ENCODE results near the gene ARHGAP18.

The ARHGAP18 gene

GRCh38 chr6:129660346-129660676 is 49.7 kb downstream of the ARHGAP18 start:
- H3K9me3 ChIP-seq (ENCODE audit: insufficient read depth, low read length): no peaks in the 10 kb centered on the region
- no peaks in the 10 kb centered on the region for H3K36me3 ChIP-seq (ENCODE audit: insufficient read depth, insufficient read length, low read length)
- no peaks in the 10 kb centered on the region for H3K27me3 ChIP-seq (ENCODE audit: insufficient read depth, insufficient read length)
- no peak for TF ChIP-seq SUZ12 (IDR thresholded peaks at IDR 0.05; ENCODE audit: extremely low read depth, insufficient read depth, insufficient read length)
- no peak for TF ChIP-seq ZNF274 (IDR thresholded peaks at IDR 0.05; ENCODE audit: low read depth, low read length)
- TF ChIP-seq YY1 (IDR thresholded peaks at IDR 0.05; ENCODE audit: insufficient read depth, insufficient read length): no peak
- no peaks in the 10 kb centered on the region for H3K4me1 ChIP-seq (ENCODE audit: insufficient read depth, insufficient read length)
- H3K9ac ChIP-seq (ENCODE audit: insufficient read length, low read depth): no peak overlapping the region
- DNase-seq (ENCODE audit: low read depth, low spot score): no peak
- H3K4me3 ChIP-seq (ENCODE audit: insufficient read length, low read depth): no peak overlapping the region

- TF ChIP-seq SUZ12 (IDR thresholded peaks at IDR 0.05; ENCODE audit: extremely low read depth, insufficient read depth, insufficient read length): no peak
- no peak for TF ChIP-seq YY1 (IDR thresholded peaks at IDR 0.05; ENCODE audit: insufficient read depth, insufficient read length)
- no peak for TF ChIP-seq ZNF274 (IDR thresholded peaks at IDR 0.05; ENCODE audit: low read depth, low read length)
- Histone ChIP-seq H3K9ac (ENCODE audit: insufficient read length, low read depth) (no peak overlapping the region), H3K4me1 (ENCODE audit: insufficient read depth, insufficient read length) (no peaks in the 10 kb centered on the region)
Observed at GRCh38 chr6:129659590-129660345, 50.2 kb downstream of the ARHGAP18 start.

GRCh38 chr6:129659167-129659566 is 50.8 kb downstream of the ARHGAP18 start:
- no peaks in the 10 kb centered on the region for H3K4me1 ChIP-seq (ENCODE audit: insufficient read depth, insufficient read length)
- TF ChIP-seq ZNF274 (IDR thresholded peaks at IDR 0.05; ENCODE audit: low read depth, low read length) (no peak), YY1 (IDR thresholded peaks at IDR 0.05; ENCODE audit: insufficient read depth, insufficient read length) (no peak), SUZ12 (IDR thresholded peaks at IDR 0.05; ENCODE audit: extremely low read depth, insufficient read depth, insufficient read length) (no peak)
- DNase-seq (ENCODE audit: low read depth, low spot score): no peak
- no peak overlapping the region for H3K9ac ChIP-seq (ENCODE audit: insufficient read length, low read depth)
- no peak overlapping the region for H3K4me3 ChIP-seq (ENCODE audit: insufficient read length, low read depth)
- H3K36me3 ChIP-seq (ENCODE audit: insufficient read depth, insufficient read length, low read length): no peaks in the 10 kb centered on the region
- no peaks in the 10 kb centered on the region for H3K9me3 ChIP-seq (ENCODE audit: insufficient read depth, low read length)
- H3K27me3 ChIP-seq (ENCODE audit: insufficient read depth, insufficient read length): no peaks in the 10 kb centered on the region

More at GRCh38 chr6:129659590-129660345, 50.2 kb downstream of the ARHGAP18 start:
- DNase-seq (ENCODE audit: low read depth, low spot score): no peak
- Histone ChIP-seq H3K4me3 (ENCODE audit: insufficient read length, low read depth) (no peak overlapping the region), H3K36me3 (ENCODE audit: insufficient read depth, insufficient read length, low read length) (no peaks in the 10 kb centered on the region), H3K27me3 (ENCODE audit: insufficient read depth, insufficient read length) (no peaks in the 10 kb centered on the region), H3K9me3 (ENCODE audit: insufficient read depth, low read length) (no peaks in the 10 kb centered on the region)

GRCh38 chr6:129657483-129657882 is 52.5 kb downstream of the ARHGAP18 start:
- H3K9me3 ChIP-seq (ENCODE audit: insufficient read depth, low read length): no peaks in the 10 kb centered on the region
- H3K27me3 ChIP-seq (ENCODE audit: insufficient read depth, insufficient read length): no peaks in the 10 kb centered on the region
- no peak for DNase-seq (ENCODE audit: low read depth, low spot score)
- H3K4me1 ChIP-seq (ENCODE audit: insufficient read depth, insufficient read length): no peaks in the 10 kb centered on the region
- no peak overlapping the region for H3K4me3 ChIP-seq (ENCODE audit: insufficient read length, low read depth)
- H3K9ac ChIP-seq (ENCODE audit: insufficient read length, low read depth): no peak overlapping the region
- no peak for TF ChIP-seq SUZ12 (IDR thresholded peaks at IDR 0.05; ENCODE audit: extremely low read depth, insufficient read depth, insufficient read length)
- no peaks in the 10 kb centered on the region for H3K36me3 ChIP-seq (ENCODE audit: insufficient read depth, insufficient read length, low read length)

- H3K4me3 ChIP-seq (ENCODE audit: insufficient read length, low read depth): no peak overlapping the region
- no peaks in the 10 kb centered on the region for H3K27me3 ChIP-seq (ENCODE audit: insufficient read depth, insufficient read length)
- DNase-seq (ENCODE audit: low read depth, low spot score): no peak
- H3K9ac ChIP-seq (ENCODE audit: insufficient read length, low read depth): no peak overlapping the region
- H3K4me1 ChIP-seq (ENCODE audit: insufficient read depth, insufficient read length): no peaks in the 10 kb centered on the region
- TF ChIP-seq ZNF274 (IDR thresholded peaks at IDR 0.05; ENCODE audit: low read depth, low read length): no peak
- no peaks in the 10 kb centered on the region for H3K9me3 ChIP-seq (ENCODE audit: insufficient read depth, low read length)
- H3K36me3 ChIP-seq (ENCODE audit: insufficient read depth, insufficient read length, low read length): no peaks in the 10 kb centered on the region
Observed at GRCh38 chr6:129655334-129655733, 54.6 kb downstream of the ARHGAP18 start.

DNA sequence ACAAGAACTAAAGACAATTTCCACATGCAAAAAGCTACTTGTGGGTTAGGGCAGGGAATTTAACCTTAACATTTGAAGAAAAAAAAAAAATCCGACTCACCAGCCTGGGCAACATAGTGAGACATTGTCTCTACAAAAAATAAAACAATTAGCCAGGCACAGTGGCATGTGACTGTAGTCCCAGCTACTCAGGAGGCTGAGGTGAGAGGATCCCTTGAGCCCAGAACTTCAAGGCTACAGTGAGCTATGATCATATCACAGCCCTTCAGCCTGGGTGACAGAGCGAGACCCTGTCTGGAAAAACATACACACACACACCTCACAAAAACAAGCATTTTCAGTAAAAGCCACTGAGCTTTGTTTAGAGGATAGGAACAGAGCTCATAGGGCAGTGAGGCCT is 56.2 kb downstream of the ARHGAP18 start:
- H3K27me3 ChIP-seq (ENCODE audit: insufficient read depth, insufficient read length): no peaks in the 10 kb centered on the region
- no peak for TF ChIP-seq ZNF274 (IDR thresholded peaks at IDR 0.05; ENCODE audit: low read depth, low read length)
- TF ChIP-seq YY1 (IDR thresholded peaks at IDR 0.05; ENCODE audit: insufficient read depth, insufficient read length): no peak
- TF ChIP-seq SUZ12 (IDR thresholded peaks at IDR 0.05; ENCODE audit: extremely low read depth, insufficient read depth, insufficient read length): no peak
- H3K4me1 ChIP-seq (ENCODE audit: insufficient read depth, insufficient read length): no peaks in the 10 kb centered on the region
- no peaks in the 10 kb centered on the region for H3K36me3 ChIP-seq (ENCODE audit: insufficient read depth, insufficient read length, low read length)
- no peak for DNase-seq (ENCODE audit: low read depth, low spot score)
- no peak overlapping the region for H3K9ac ChIP-seq (ENCODE audit: insufficient read length, low read depth)
- no peak overlapping the region for H3K4me3 ChIP-seq (ENCODE audit: insufficient read length, low read depth)
- H3K9me3 ChIP-seq (ENCODE audit: insufficient read depth, low read length): no peaks in the 10 kb centered on the region

DNA sequence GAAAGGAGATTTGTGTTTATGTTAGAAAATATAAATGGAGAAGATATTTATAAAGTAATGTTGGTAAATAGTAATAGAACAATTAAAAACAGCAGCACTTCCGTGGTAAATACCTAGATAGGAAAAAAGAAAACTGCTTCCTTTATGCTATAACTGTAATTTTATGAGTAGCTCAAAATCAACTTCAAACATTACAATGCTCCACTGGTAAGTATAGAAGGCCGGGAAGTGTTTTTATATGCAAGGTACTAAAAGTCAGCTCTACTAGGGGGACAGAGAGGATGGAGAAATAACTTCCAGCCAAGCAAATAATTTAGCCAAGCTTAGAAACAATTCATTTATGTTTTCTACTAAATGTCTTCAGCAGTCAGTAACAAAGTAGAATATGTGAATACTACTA is 56.7 kb downstream of the ARHGAP18 start:
- Histone ChIP-seq H3K9me3 (ENCODE audit: insufficient read depth, low read length) (no peaks in the 10 kb centered on the region), H3K36me3 (ENCODE audit: insufficient read depth, insufficient read length, low read length) (no peaks in the 10 kb centered on the region), H3K27me3 (ENCODE audit: insufficient read depth, insufficient read length) (no peaks in the 10 kb centered on the region), H3K4me1 (ENCODE audit: insufficient read depth, insufficient read length) (no peaks in the 10 kb centered on the region), H3K9ac (ENCODE audit: insufficient read length, low read depth) (no peak overlapping the region), H3K4me3 (ENCODE audit: insufficient read length, low read depth) (no peak overlapping the region)
- TF ChIP-seq SUZ12 (IDR thresholded peaks at IDR 0.05; ENCODE audit: extremely low read depth, insufficient read depth, insufficient read length) (no peak), ZNF274 (IDR thresholded peaks at IDR 0.05; ENCODE audit: low read depth, low read length) (no peak), YY1 (IDR thresholded peaks at IDR 0.05; ENCODE audit: insufficient read depth, insufficient read length) (no peak)
- DNase-seq (ENCODE audit: low read depth, low spot score): no peak
